Activated T-helper 17 cell treated with anti-CD3 and anti-CD28 coated beads, Interleukin-2, amount 50 U/mL, for 72 hours (primary cell): Measurements from ENCODE around the gene PCDHGB6. TPM values are rescaled to one million over a fixed set of nuclear protein-coding genes. Genes with fewer than 3 reads are reported as not detected.
A peak's percentile ranks its signal among the peaks of the same experiment; 100 is the strongest.
"Not testable (repeated sequence)": the region's sequence is repeated elsewhere in the genome, so short reads cannot be mapped to it uniquely, and the experiment has no call there.

Source experiments
- ATAC-seq: fragments of 150-1000 bp; cut with Tn5 transposase; replicated peaks from 2 replicates; pipeline ENCODE4 v1.10.0; 2021; ENCODE audit warnings: mild to moderate bottlenecking, moderate library complexity
- H3K27ac Mint-ChIP-seq: one replicate; pipeline ENCODE4 v1.8.0; 2022; ENCODE audit warnings: mixed read lengths
- H3K27me3 Mint-ChIP-seq: one replicate; pipeline ENCODE4 v1.8.0; 2022; ENCODE audit warnings: mixed read lengths
- H3K36me3 Mint-ChIP-seq: one replicate; pipeline ENCODE4 v1.8.0; 2022; ENCODE audit warnings: low read depth, mild to moderate bottlenecking, mixed read lengths
- H3K4me1 Mint-ChIP-seq: one replicate; pipeline ENCODE4 v1.8.0; 2022; ENCODE audit warnings: mixed read lengths
- H3K4me3 Mint-ChIP-seq: one replicate; pipeline ENCODE4 v1.8.0; 2022; ENCODE audit warnings: mild to moderate bottlenecking, mixed read lengths
- H3K9me3 Mint-ChIP-seq: one replicate; pipeline ENCODE4 v1.8.0; 2022; ENCODE audit warnings: mixed read lengths
- total RNA-seq, 2 donors: library from RNA; stranded (reverse); gene quantifications; one replicate each; pipeline ENCODE4 v1.2.3, GENCODE V29; 2022

Gene PCDHGB6
- total RNA-seq, 2 donors from 2014 or later: 0.08 TPM; not detected in 1

DNA sequence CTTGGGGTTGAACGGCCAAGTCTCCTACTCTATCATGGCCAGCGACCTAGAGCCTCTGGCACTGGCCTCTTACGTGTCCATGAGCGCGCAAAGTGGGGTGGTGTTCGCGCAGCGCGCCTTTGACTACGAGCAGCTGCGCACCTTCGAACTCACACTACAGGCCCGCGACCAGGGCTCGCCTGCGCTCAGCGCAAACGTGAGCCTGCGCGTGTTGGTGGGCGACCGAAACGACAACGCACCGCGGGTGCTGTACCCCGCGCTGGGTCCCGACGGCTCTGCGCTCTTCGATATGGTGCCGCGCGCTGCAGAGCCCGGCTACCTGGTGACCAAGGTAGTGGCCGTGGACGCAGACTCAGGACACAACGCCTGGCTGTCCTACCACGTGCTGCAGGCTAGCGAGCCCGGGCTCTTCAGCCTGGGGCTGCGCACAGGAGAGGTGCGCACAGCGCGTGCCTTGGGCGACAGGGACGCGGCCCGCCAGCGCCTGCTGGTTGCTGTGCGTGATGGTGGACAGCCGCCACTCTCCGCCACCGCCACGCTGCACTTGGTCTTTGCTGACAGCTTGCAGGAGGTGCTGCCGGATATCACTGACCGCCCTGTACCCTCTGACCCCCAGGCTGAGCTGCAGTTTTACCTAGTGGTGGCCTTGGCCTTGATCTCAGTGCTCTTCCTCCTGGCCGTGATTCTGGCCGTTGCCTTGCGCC is 8.1 kb upstream of the PCDHGB6 start:
- Mint-ChIP-seq H3K27me3 (peaks cover 56% of the 10 kb centered on the region), H3K27ac (no peak overlapping the region), H3K4me3 (no peak overlapping the region), H3K9me3 (peaks cover 4% of the 10 kb centered on the region), H3K4me1 (no peaks in the 10 kb centered on the region), H3K36me3 (peaks cover 6% of the 10 kb centered on the region)
- ATAC-seq: no peak

DNA sequence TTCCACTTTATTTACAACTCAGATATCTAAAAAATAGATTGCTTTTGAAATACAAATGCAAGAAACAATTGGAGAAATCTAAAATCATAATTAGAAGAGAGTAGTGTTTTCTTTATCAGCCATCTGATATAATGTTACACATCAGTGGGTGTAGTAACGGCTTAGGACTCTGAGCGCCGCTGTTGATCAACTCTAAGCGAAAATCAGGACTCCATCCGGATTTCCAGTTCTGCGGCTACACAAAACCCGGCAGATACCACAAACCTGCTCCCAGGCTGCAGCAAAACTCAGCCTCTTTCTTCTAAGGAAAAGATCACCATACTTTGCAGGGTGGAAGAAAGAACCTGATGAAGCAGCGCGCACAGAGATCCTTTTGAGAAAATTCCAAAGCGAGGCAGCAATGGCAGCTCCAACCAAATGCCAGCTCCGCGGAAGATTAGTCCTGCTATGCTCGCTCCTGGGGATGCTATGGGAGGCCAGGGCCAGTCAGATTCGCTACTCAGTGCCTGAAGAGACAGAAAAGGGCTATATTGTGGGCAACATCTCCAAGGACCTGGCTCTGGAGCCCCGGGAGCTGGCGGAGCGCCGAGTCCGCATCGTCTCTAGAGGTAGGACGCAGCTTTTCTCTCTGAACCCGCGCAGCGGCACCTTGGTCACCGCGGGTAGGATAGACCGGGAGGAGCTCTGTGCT is 5.1 kb upstream of the PCDHGB6 start, which contains the start of gene PCDHGA9:
PCDHGA9 (plus strand) TSS at position 226 of the 691 bp plus-strand sequence; CDS start at position 401, 175 bp downstream.
- peaks cover 58% of the 10 kb centered on the region for H3K27me3 Mint-ChIP-seq
- peaks cover 4% of the 10 kb centered on the region for H3K9me3 Mint-ChIP-seq
- no peaks in the 10 kb centered on the region for H3K4me1 Mint-ChIP-seq
- peaks cover 6% of the 10 kb centered on the region for H3K36me3 Mint-ChIP-seq
- H3K4me3 Mint-ChIP-seq: peak within 1 kb of the TSS; percentile 36
- H3K27ac Mint-ChIP-seq: no peak within 1 kb of the TSS
- no peak for ATAC-seq

GRCh38 chr5:141403387-141403786 is 4.4 kb upstream of the PCDHGB6 start:
- peaks cover 6% of the 10 kb centered on the region for H3K36me3 Mint-ChIP-seq
- peaks cover 62% of the 10 kb centered on the region for H3K27me3 Mint-ChIP-seq
- peaks cover 8% of the 10 kb centered on the region for H3K9me3 Mint-ChIP-seq
- H3K27ac Mint-ChIP-seq: no peak overlapping the region
- ATAC-seq: no peak
- H3K4me1 Mint-ChIP-seq: no peaks in the 10 kb centered on the region
- H3K4me3 Mint-ChIP-seq: no peak overlapping the region

- ATAC-seq: no peak
- Mint-ChIP-seq H3K4me1 (peaks cover 4% of the 10 kb centered on the region), H3K27ac (no peak overlapping the region), H3K4me3 (no peak overlapping the region), H3K27me3 (peaks cover 49% of the 10 kb centered on the region), H3K9me3 (peaks cover 15% of the 10 kb centered on the region), H3K36me3 (peaks cover 29% of the 10 kb centered on the region)
Observed at GRCh38 chr5:141409598-141410306, 1.9 kb downstream of the PCDHGB6 start.

- no peak overlapping the region for H3K27ac Mint-ChIP-seq
- ATAC-seq: no peak
- H3K4me1 Mint-ChIP-seq: peaks cover 4% of the 10 kb centered on the region
- H3K36me3 Mint-ChIP-seq: peaks cover 29% of the 10 kb centered on the region
- peaks cover 46% of the 10 kb centered on the region for H3K27me3 Mint-ChIP-seq
- H3K4me3 Mint-ChIP-seq: no peak overlapping the region
- peaks cover 15% of the 10 kb centered on the region for H3K9me3 Mint-ChIP-seq
Observed at GRCh38 chr5:141411575-141411974, 3.8 kb downstream of the PCDHGB6 start.

- Mint-ChIP-seq H3K27ac (peak within 1 kb of the TSS; percentile 22), H3K27me3 (peaks cover 43% of the 10 kb centered on the region), H3K9me3 (peaks cover 15% of the 10 kb centered on the region), H3K36me3 (peaks cover 33% of the 10 kb centered on the region), H3K4me1 (peaks cover 4% of the 10 kb centered on the region), H3K4me3 (peak within 1 kb of the TSS; percentile 76)
- peak; percentile 70 for ATAC-seq
Observed at GRCh38 chr5:141412854-141413539, 5.2 kb downstream of the PCDHGB6 start, which contains the start of gene PCDHGA10. PCDHGA10 (plus strand) TSS chr5:141412987; CDS start chr5:141413176, 189 bp downstream.

DNA sequence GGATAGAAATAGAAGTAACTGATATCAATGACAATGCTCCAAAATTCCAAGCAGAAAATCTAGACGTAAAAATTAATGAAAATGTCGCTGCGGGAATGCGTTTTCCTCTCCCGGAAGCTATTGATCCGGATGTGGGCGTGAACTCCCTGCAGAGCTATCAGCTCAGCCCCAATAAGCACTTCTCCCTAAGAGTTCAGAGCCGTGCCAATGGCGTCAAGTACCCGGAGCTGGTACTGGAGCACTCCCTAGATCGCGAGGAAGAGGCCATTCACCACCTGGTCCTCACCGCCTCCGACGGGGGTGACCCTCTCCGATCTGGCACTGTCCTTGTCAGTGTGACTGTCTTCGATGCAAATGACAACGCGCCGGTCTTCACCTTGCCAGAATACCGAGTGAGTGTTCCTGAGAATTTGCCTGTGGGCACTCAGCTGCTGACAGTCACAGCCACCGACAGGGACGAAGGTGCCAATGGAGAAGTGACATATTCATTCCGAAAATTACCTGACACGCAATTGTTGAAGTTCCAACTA is 5.8 kb downstream of the PCDHGB6 start:
- Mint-ChIP-seq H3K9me3 (peaks cover 11% of the 10 kb centered on the region), H3K4me1 (peaks cover 4% of the 10 kb centered on the region), H3K36me3 (peaks cover 39% of the 10 kb centered on the region), H3K27ac (no peak overlapping the region), H3K4me3 (peak overlapping the region; percentile 76), H3K27me3 (peaks cover 45% of the 10 kb centered on the region)
- no peak for ATAC-seq

GRCh38 chr5:141414548-141415274 is 6.9 kb downstream of the PCDHGB6 start:
- not testable (repeated sequence) for H3K27ac Mint-ChIP-seq, H3K4me1 Mint-ChIP-seq, ATAC-seq, H3K9me3 Mint-ChIP-seq
- peaks cover 43% of the 10 kb centered on the region for H3K27me3 Mint-ChIP-seq
- peaks cover 34% of the 10 kb centered on the region for H3K36me3 Mint-ChIP-seq
- peak overlapping the region; percentile 76 for H3K4me3 Mint-ChIP-seq

- Mint-ChIP-seq H3K4me3 (peak overlapping the region; percentile 6), H3K27me3 (peaks cover 44% of the 10 kb centered on the region), H3K36me3 (peaks cover 31% of the 10 kb centered on the region)
- not testable (repeated sequence) for ATAC-seq, H3K27ac Mint-ChIP-seq, H3K4me1 Mint-ChIP-seq, H3K9me3 Mint-ChIP-seq
Observed at GRCh38 chr5:141415275-141415618, 7.4 kb downstream of the PCDHGB6 start.

- peak within 1 kb of the TSS; percentile 51 for H3K4me3 Mint-ChIP-seq
- H3K4me1 Mint-ChIP-seq, H3K27ac Mint-ChIP-seq, H3K9me3 Mint-ChIP-seq: not testable (repeated sequence)
- H3K36me3 Mint-ChIP-seq: peaks cover 44% of the 10 kb centered on the region
- peak; percentile 76 for ATAC-seq
- H3K27me3 Mint-ChIP-seq: peaks cover 62% of the 10 kb centered on the region
Observed at GRCh38 chr5:141417494-141418172, 9.8 kb downstream of the PCDHGB6 start, which contains the start of gene PCDHGB7. PCDHGB7 (plus strand) TSS chr5:141417677; CDS start chr5:141417860, 183 bp downstream.

GRCh38 chr5:141419074-141419880 is 11.5 kb downstream of the PCDHGB6 start:
- peaks cover 60% of the 10 kb centered on the region for H3K27me3 Mint-ChIP-seq
- peaks cover 30% of the 10 kb centered on the region for H3K36me3 Mint-ChIP-seq
- ATAC-seq: no peak
- H3K9me3 Mint-ChIP-seq: no peaks in the 10 kb centered on the region
- H3K27ac Mint-ChIP-seq: no peak overlapping the region
- H3K4me1 Mint-ChIP-seq: no peaks in the 10 kb centered on the region
- H3K4me3 Mint-ChIP-seq: no peak overlapping the region

DNA sequence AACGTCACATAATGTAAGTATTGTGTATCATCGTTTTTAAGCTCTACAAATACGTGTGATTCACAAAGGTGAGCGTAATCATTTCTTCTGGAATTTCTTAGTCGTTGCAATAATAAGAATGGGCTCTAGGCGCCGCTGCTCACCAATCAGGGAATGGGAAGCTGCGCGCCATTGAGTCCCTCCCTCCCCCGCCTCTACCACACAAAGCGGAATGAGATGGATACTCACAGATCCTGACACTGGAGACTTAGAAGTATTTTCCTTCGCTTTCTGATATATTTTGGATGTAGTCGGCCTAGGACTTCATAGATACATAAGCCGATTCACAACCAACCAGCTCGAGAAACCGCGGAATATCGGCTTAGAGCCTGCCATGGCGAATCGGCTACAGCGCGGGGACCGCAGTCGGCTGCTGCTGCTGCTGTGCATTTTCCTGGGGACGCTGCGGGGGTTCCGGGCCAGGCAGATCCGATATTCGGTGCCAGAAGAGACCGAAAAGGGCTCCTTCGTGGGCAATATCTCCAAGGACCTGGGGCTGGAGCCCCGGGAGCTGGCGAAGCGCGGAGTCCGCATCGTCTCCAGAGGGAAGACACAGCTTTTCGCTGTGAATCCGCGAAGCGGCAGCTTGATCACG is 13.2 kb downstream of the PCDHGB6 start, which contains the start of gene PCDHGA11:
PCDHGA11 (plus strand) TSS at position 197 of the 634 bp plus-strand sequence; CDS start at position 374, 177 bp downstream.
- Mint-ChIP-seq H3K4me3 (peak within 1 kb of the TSS; percentile 55), H3K4me1 (no peaks in the 10 kb centered on the region), H3K27me3 (peaks cover 62% of the 10 kb centered on the region), H3K36me3 (peaks cover 26% of the 10 kb centered on the region), H3K27ac (no peak within 1 kb of the TSS), H3K9me3 (no peaks in the 10 kb centered on the region)
- ATAC-seq: peak; percentile 50
